SKM-1 treated with dmso at 0.1 percent for 144 hours (cell line): ENCODE data around the gene SLC10A1.

Source experiments
- DNase-seq: peaks from one replicate; lab custom pipeline; 2025; ENCODE audit not compliant: unreplicated experiment; lab: John Stamatoyannopoulos, UW

SLC10A1 gene

GRCh38 chr14:69811227-69811867 is 14.3 kb upstream of the SLC10A1 start:
- DNase-seq, result no peak

- no peak for DNase-seq
Observed at GRCh38 chr14:69808919-69809808, 12.1 kb upstream of the SLC10A1 start.

DNA sequence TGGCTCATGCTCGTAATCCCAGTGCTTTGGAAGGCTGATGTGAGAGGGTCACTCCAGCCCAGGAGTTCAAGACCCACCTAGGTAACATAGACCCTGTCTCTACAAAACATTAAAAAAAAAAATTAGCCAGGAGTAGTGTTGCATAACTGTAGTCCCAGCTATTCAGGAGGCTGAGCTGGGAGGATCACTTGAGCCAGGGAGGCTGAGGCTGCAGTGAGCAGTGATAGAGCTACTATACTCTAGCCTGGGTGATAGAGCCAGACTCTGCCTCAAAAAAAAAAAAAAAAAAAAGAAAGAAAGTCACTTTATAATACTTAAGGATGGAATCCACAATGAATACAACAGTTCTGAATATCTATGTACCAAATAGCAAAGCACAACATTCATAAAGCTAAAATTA is 10.2 kb upstream of the SLC10A1 start:
- no peak for DNase-seq

DNA sequence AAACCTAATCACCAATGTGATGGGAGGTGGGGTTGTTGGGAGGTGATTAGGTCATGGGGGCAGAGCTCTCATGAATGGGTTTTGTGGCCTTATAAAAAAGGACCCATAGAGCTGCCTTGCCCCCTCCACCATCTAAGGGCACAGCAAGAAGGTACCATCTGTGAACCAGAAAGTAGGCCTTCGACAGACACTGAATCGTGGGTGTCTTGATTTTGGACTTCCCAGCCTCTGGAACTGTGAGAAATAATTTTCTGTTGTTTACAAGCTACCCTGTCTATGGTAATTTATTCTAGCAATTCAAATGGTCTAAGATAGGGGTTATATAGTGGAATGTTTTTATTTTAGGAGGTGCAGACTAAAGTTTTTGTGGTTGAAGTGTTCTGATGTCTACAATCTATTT is 7.9 kb upstream of the SLC10A1 start:
- no peak for DNase-seq

GRCh38 chr14:69803753-69804152 is 6.7 kb upstream of the SLC10A1 start:
- DNase-seq, result no peak

- DNase-seq, result no peak
Observed at GRCh38 chr14:69798339-69798735, 1.3 kb upstream of the SLC10A1 start.

- no peak for DNase-seq
Observed at GRCh38 chr14:69797573-69798338, 715 bp upstream of the SLC10A1 start.

GRCh38 chr14:69795691-69796090 is 1.4 kb downstream of the SLC10A1 start:
- DNase-seq, result no peak

DNA sequence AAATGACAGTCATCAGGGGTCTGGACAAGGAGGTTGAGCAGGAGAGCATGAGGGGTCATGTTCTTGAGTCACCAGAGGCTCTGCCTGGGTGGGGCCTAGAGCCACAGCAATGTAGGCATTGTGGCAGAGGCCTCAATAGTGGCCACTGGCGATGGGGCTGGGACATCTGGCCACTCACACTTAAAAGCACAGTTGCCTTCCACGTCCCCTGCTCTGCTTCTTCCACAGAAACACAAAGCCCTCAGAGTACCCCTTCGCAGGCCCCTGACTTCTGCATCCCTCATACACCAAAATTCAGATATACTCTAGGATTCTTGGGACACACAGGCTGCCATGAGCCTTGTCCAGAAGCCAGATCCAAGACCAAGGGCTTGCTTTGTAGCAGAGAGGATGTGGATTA is 2.2 kb downstream of the SLC10A1 start:
- DNase-seq, result no peak

DNA sequence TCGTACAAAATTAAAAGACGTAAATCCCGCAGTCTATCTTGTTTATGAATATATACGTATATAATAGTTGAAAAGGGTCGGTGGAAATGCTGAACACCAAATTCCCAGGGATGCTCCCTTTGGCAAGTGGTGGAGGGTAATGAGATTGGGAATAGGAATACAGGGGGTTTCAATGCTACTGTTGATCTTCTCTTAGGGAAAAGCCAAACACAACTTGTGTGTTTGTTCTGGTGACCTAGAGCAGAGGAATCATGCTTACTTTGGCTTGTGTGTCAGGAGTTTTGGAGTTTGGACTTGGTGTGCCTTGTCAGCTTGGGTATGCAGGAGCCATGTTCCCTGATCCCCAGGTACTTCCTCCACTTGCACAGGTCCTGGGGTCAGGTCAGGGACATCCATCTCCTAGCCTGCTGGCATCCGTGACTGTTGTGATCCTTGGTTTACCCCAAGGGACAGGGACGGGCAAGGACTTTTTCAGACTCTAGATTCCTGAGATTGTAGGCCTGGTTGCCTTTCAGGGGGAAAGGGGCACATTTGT is 4.1 kb downstream of the SLC10A1 start:
- DNase-seq, result no peak

DNA sequence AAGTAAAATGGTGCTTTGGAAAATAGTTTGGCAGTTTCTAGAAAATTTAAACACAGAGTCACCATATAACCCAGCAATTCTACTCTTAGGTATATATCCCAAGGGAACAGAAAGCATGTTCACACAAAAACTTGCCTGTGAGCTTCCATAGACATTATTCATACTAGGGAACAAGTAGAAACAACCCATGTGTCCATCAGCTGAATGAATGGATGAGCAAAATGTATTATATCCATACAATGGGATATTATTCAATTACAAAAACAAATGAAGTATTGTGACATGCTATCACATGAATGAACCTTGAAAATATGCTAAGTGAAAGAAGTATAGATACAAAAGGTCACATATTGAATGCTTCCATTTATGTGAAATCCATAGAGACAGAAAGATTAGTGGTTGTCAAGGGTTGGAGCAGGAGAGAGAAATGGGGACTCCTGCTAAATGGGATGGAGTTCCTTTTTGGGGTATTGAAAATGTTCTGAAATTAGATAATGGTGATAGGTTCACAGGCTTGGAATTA is 7.9 kb downstream of the SLC10A1 start:
- DNase-seq, result no peak

- no peak for DNase-seq
Observed at GRCh38 chr14:69786603-69787002, 10.4 kb downstream of the SLC10A1 start.

GRCh38 chr14:69784942-69785341 is 12.1 kb downstream of the SLC10A1 start:
- DNase-seq, result no peak

DNA sequence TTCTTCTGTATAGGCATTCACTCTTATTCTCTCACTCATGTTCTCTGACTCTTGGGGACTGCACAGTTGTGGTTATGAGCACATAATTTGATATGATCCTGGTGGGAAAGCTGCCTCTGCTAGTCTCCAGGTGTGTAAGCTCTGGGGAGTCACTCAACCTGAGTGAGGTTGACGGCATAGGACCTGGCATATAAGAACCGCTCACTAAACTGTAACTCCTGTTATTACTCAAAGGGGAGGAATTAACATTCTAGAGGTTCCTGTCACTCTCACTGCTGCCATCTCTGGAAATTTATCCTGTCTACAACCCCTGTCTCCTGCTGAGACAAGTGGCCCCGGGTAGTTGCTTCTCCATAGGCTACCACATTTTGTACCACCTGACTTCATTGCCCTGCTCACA is 16.1 kb downstream of the SLC10A1 start:
- no peak for DNase-seq

GRCh38 chr14:69780092-69780491 is 16.9 kb downstream of the SLC10A1 start:
- DNase-seq, result no peak

DNA sequence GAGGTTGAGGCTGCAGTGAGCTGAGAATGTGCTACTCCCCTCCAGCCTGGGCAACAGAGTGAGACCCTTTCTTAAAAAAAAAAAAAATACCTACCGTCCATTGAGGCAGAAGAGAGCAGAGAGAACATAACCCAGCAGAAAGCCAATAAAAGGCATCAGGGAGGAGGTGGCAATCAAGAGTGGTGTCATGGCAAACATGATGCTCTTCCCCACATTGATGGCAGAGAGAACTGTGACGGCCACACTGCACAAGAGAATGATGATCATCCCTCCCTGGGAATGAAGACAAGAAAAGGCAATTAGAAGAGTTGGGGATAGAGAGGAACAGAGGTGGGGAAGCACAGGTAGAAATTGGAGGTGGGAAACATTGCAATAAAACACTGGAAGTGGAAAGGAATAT is 18.0 kb downstream of the SLC10A1 start:
- DNase-seq, result no peak

DNA sequence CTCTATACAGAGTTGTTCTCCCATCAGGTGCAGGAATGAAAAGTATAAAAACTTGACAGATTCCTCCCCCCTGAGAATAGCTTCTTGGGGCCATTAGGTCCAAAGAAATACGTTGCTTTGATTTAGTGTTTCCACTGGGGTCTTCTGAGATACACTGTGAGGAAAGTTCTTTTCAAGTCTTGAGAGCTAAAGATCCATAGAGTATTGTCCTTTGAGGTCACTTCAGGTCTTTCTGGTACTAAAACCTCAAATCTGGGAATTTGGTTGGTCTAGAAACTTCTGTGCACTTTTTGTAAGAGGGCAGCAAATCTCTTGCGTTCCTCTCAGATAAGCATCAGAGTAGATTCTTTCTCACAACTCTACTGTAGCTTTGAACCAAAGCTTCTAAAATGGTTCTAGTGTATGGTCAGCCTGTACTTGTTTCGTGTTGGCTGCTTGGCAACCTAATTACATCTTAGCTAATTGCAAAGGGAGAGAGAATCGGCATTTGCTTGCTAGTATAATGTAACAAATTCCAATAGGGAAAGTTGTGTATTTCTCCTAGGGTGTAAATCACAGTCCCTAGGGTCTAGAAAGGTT is 20.1 kb downstream of the SLC10A1 start:
- DNase-seq, result no peak

DNA sequence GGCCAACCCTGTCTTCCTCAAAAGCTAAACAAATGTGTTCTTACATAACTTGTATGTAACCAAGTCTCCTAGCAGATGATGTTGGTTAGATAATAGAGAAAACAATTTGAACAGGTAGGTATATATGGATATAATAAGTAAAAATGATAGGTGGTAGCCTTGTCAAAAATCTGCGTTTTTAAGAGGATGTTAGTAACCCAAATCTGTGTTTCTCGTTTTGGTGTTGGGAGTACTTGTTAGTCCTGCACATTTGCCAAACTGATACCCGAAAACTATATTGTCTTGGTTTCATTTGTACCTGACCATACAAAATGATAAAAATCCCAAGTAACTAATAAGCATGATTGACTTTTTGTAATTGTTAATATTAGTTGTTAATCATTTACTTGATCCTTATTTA is 22.0 kb downstream of the SLC10A1 start:
- no peak for DNase-seq

- no peak for DNase-seq
Observed at GRCh38 chr14:69773571-69774276, 23.3 kb downstream of the SLC10A1 start.
